B cell (primary cell): ENCODE measurements around the gene MPHOSPH8. TPM values are rescaled to one million over a fixed set of nuclear protein-coding genes. Genes with fewer than 3 reads are reported as not detected.

ENCODE experiments used
- ATAC-seq: fragments of 200-7000 bp; cut with Tn5 transposase; one replicate; pipeline ENCODE4 v1.10.0; 2021; ENCODE audit warnings: low read depth, mild to moderate bottlenecking, moderate number of reproducible peaks, moderate library complexity
- CTCF ChIA-PET: fragments of 350-600 bp; sonication (Branson Sonifier 250); formaldehyde crosslinking; loops from one replicate; lab custom pipeline; 2021; ENCODE audit warnings: antibody characterized with exemption, inconsistent platforms; lab: Charles Lee
- POLR2A ChIA-PET: fragments of 350-600 bp; sonication (Branson Sonifier 250); formaldehyde crosslinking; loops from one replicate; lab custom pipeline; 2021; ENCODE audit warnings: antibody characterized with exemption; lab: Charles Lee
- DNase-seq: peaks from one replicate; pipeline ENCODE4 v3.0.0; 2013
- H2AFZ ChIP-seq: 2 replicates; pipeline ENCODE4 v1.6.1; 2012; ENCODE audit warnings: mild to moderate bottlenecking, low read depth, low read length; ENCODE audit not compliant: insufficient read depth, poor library complexity, severe bottlenecking
- H3K27ac ChIP-seq, 2 donors: 1 replicate in 1 of 2; 2 replicates in 1 of 2; pipeline ENCODE4 v1.5.1; 2012 to 2013; ENCODE audit warnings: low read length in 2 of 2, mild to moderate bottlenecking in 2 of 2, moderate library complexity in 1 of 2
- H3K27me3 ChIP-seq, 4 experiments: fragments of 200-600 bp in 1 of 4; sonication (generic) in 1 of 4; replicated peaks in 1 of 4; 1 replicate in 2 of 4; 2 replicates in 2 of 4; pipeline versions ENCODE4 v1.6.1 to v1.7.0; 2013 to 2016; ENCODE audit warnings: low read length in 3 of 4, mild to moderate bottlenecking in 2 of 4, mixed read lengths in 1 of 4, moderate library complexity in 1 of 4; ENCODE audit not compliant: insufficient read depth in 4 of 4, control insufficient read depth in 3 of 4; ENCODE audit errors: control extremely low read depth in 1 of 4
- H3K36me3 ChIP-seq, 2 experiments: replicated peaks in 1 of 2; 1 replicate in 1 of 2; 2 replicates in 1 of 2; pipeline versions ENCODE4 v1.6.1 to v1.7.1; 2013; ENCODE audit warnings: low read length in 1 of 2; ENCODE audit not compliant: insufficient read depth in 2 of 2, control insufficient read depth in 1 of 2; ENCODE audit errors: control extremely low read depth in 1 of 2, extremely low read depth in 1 of 2
- H3K4me1 ChIP-seq, 2 donors: fragments of 200-600 bp in 1 of 2; sonication (generic) in 1 of 2; 1 replicate in 1 of 2; 2 replicates in 1 of 2; pipeline versions ENCODE4 v1.5.1 to v1.6.1; 2013 to 2017; ENCODE audit warnings: low read length in 2 of 2; ENCODE audit not compliant: control insufficient read depth in 2 of 2, insufficient read depth in 2 of 2
- H3K4me2 ChIP-seq: replicated peaks from 2 replicates; pipeline ENCODE3; 2012; ENCODE audit warnings: mild to moderate bottlenecking, low read depth, low read length; ENCODE audit not compliant: poor library complexity, severe bottlenecking
- H3K4me3 ChIP-seq, 5 experiments: fragments of 200-600 bp in 1 of 5; sonication (generic) in 1 of 5; 1 replicate in 3 of 5; 2 replicates in 2 of 5; pipeline versions ENCODE4 v1.5.1 to v1.7.0; 2011 to 2016; ENCODE audit warnings: low read length in 4 of 5, mild to moderate bottlenecking in 4 of 5, low read depth in 2 of 5, control low read depth in 1 of 5, moderate library complexity in 1 of 5; ENCODE audit not compliant: insufficient read depth in 1 of 5; ENCODE audit errors: control extremely low read depth in 1 of 5, extremely low read depth in 1 of 5
- H3K79me2 ChIP-seq: fragments of 200-600 bp; sonication (generic); one replicate; pipeline ENCODE4 v1.6.0; 2016; ENCODE audit warnings: low read length; ENCODE audit not compliant: control insufficient read depth, insufficient read depth
- H3K9ac ChIP-seq: fragments of 200-600 bp; sonication (generic); 2 replicates; pipeline ENCODE4 v1.6.1; 2017; ENCODE audit warnings: mild to moderate bottlenecking, low read length, moderate library complexity
- H3K9me3 ChIP-seq, 3 donors: one replicate each; pipeline versions ENCODE4 v1.6.1 to v1.7.1; 2013; ENCODE audit warnings: low read length in 2 of 3; ENCODE audit not compliant: control insufficient read depth in 2 of 3, insufficient read depth in 1 of 3; ENCODE audit errors: control extremely low read depth in 1 of 3
- H4K20me1 ChIP-seq: 2 replicates; pipeline ENCODE4 v1.6.0; 2012; ENCODE audit warnings: mild to moderate bottlenecking, low read length; ENCODE audit not compliant: insufficient read depth, control insufficient read depth, poor library complexity, severe bottlenecking
- H3K27ac Mint-ChIP-seq: one replicate; pipeline ENCODE4 v1.8.0; 2021; ENCODE audit warnings: mixed read lengths
- H3K27me3 Mint-ChIP-seq: one replicate; pipeline ENCODE4 v1.8.0; 2021; ENCODE audit warnings: mixed read lengths
- H3K4me1 Mint-ChIP-seq: one replicate; pipeline ENCODE4 v1.8.0; 2021; ENCODE audit warnings: mixed read lengths
- H3K4me3 Mint-ChIP-seq: one replicate; pipeline ENCODE4 v1.8.0; 2021; ENCODE audit warnings: mixed read lengths
- H3K9me3 Mint-ChIP-seq: one replicate; pipeline ENCODE4 v1.8.0; 2022; ENCODE audit warnings: mixed read lengths; ENCODE audit not compliant: insufficient read depth
- EZH2 ChIP-seq: IDR thresholded peaks from 2 replicates; pipeline ENCODE4 v1.6.1; 2012; ENCODE audit warnings: borderline replicate concordance, low read depth, mild to moderate bottlenecking, moderate library complexity, low read length; ENCODE audit not compliant: insufficient read depth, poor library complexity, severe bottlenecking
- WGBS: methylation state at CpG from one replicate; pipeline ENCODE4 v1.1.5; 2013; ENCODE audit warnings: missing lambda C conversion rate; ENCODE audit not compliant: insufficient coverage; 5-methylcytosine and 5-hydroxymethylcytosine counted together
- intact Hi-C: fragments of 100-400 bp; cut with micrococcal nuclease; formaldehyde crosslinking; loops from one replicate; pipeline ENCODE4 v1.10.0; 2022
- polyA plus RNA-seq: library from polyadenylated mRNA; depleted of rRNA; stranded (reverse); fragments of >200 nt; gene quantifications from 2 replicates; pipeline ENCODE4 v1.2.3, GENCODE V29; 2012
- total RNA-seq, 2 donors: library from RNA; stranded (reverse); fragments of 120-200 nt in 1 of 2; gene quantifications; 1 replicate in 1 of 2; 2 replicates in 1 of 2; pipeline versions ENCODE4 v1.2.3 to v1.2.4, GENCODE V29; 2013 to 2022
- TF ChIP-seq, protein P1 (sequence below): fragments of 200-600 bp; IDR thresholded peaks from one replicate; pipeline ENCODE4 v1.8.0; 2022; ENCODE audit warnings: antibody characterized with exemption, mild to moderate bottlenecking

MPHOSPH8 gene
- total and polyA plus RNA-seq, 2 donors (not counting 1 experiment from before 2014, with no cell fraction given), result 25.6 to 106 TPM

DNA sequence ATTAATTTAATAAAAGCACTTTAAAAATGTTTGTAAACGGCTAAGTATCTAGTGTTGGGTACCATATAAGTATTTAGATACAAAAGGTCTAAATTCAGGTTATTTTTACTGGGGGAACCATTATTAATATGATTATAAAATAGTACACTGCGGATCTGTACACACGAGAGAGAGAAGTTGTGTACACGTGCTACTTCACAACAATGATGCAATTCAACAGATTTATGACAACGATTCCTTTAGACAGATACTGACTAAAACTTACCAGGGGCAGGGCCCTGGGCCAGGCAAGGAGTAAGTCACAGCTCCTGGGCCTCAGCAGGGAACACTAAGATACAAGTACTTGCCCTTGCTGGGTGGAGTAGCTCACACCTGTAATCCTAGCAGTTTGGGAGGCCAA lies 43.0 kb upstream of the MPHOSPH8 start:
- Mint-ChIP-seq H3K27me3 (peaks cover 20% of the 10 kb centered on the region), H3K27ac (no peak overlapping the region), H3K4me1 (peaks cover 23% of the 10 kb centered on the region), H3K9me3 (peaks cover 5% of the 10 kb centered on the region), H3K4me3 (no peak overlapping the region)
- Histone ChIP-seq H3K9me3 (peaks cover 0 to 22% (median 10%) of the 10 kb centered on the region in 3 donors), H3K27me3 (peaks cover 0 to 4% (median 3%) of the 10 kb centered on the region in 4 experiments), H3K4me2 (no peak overlapping the region), H4K20me1 (no peaks in the 10 kb centered on the region), H3K27ac (no peak overlapping the region), H3K4me3 (no peak overlapping the region), H3K9ac (no peak overlapping the region), H3K4me1 (peaks cover 17 to 18% of the 10 kb centered on the region in 2 donors), H2AFZ (no peak overlapping the region), H3K36me3 (no peaks in the 10 kb centered on the region), H3K79me2 (no peaks in the 10 kb centered on the region)
- POLR2A ChIA-PET, result no interaction called here
- WGBS, result no CpG with 5 or more reads among the region's 5 CpGs
- DNase-seq (no peak), ATAC-seq (no peak)
- CTCF ChIA-PET, result no interaction called here
- TF ChIP-seq EZH2, result no peak
- TF ChIP-seq, protein P1, sequence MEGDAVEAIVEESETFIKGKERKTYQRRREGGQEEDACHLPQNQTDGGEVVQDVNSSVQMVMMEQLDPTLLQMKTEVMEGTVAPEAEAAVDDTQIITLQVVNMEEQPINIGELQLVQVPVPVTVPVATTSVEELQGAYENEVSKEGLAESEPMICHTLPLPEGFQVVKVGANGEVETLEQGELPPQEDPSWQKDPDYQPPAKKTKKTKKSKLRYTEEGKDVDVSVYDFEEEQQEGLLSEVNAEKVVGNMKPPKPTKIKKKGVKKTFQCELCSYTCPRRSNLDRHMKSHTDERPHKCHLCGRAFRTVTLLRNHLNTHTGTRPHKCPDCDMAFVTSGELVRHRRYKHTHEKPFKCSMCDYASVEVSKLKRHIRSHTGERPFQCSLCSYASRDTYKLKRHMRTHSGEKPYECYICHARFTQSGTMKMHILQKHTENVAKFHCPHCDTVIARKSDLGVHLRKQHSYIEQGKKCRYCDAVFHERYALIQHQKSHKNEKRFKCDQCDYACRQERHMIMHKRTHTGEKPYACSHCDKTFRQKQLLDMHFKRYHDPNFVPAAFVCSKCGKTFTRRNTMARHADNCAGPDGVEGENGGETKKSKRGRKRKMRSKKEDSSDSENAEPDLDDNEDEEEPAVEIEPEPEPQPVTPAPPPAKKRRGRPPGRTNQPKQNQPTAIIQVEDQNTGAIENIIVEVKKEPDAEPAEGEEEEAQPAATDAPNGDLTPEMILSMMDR, result no peak
- intact Hi-C loops, result no loop called here

DNA sequence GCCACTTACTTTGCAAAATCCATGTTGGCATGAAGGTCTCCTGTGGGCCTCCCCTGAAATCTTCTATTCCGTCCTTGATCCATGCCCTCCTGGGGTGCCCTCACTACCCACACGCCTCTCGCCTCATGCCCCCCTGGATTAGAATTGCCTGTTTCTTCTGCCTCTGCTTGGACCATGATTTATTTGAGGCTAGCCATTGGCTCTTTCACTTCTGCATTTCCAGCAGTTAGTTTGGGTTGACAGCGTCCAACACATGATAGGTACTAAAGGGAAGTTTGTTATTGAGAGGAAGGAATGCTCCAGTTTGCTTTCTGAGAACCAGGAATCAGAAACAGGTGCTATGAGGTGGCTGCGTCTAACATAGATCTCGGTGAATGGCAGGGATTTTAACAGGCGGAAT lies 41.6 kb upstream of the MPHOSPH8 start:
- no peaks in the 10 kb centered on the region for H4K20me1 ChIP-seq
- WGBS, result 38% methylated on average over 4 of the region's 7 CpGs
- no peaks in the 10 kb centered on the region for H3K36me3 ChIP-seq
- ChIA-PET POLR2A (no interaction called here), CTCF (no interaction called here)
- H3K9me3 ChIP-seq, result peaks cover 0 to 13% (median 6%) of the 10 kb centered on the region in 3 donors
- H3K27me3 Mint-ChIP-seq, result peaks cover 23% of the 10 kb centered on the region
- H3K4me1 ChIP-seq, result peaks cover 11 to 13% of the 10 kb centered on the region in 2 donors
- no peak overlapping the region for H3K27ac Mint-ChIP-seq
- ATAC-seq (no peak), DNase-seq (no peak)
- no peak overlapping the region for H3K4me2 ChIP-seq
- no peak overlapping the region for H3K4me3 Mint-ChIP-seq
- H3K4me3 ChIP-seq, result no peak overlapping the region
- H3K4me1 Mint-ChIP-seq, result peaks cover 17% of the 10 kb centered on the region
- H3K9me3 Mint-ChIP-seq, result peaks cover 2% of the 10 kb centered on the region
- H3K27ac ChIP-seq, result no peak overlapping the region
- no peak overlapping the region for H2AFZ ChIP-seq
- peaks cover 0 to 4% (median 3%) of the 10 kb centered on the region in 4 experiments for H3K27me3 ChIP-seq
- no peak overlapping the region for H3K9ac ChIP-seq
- no peaks in the 10 kb centered on the region for H3K79me2 ChIP-seq
- no peak for TF ChIP-seq EZH2
- TF ChIP-seq, protein P1, result no peak
- intact Hi-C loops, result no loop called here
